ENCODE results near the gene SPAG9. TPM values are rescaled to one million over a fixed set of nuclear protein-coding genes. Genes with fewer than 3 reads are reported as not detected.

Gene SPAG9
- total RNA-seq, 2 donors from 2014 or later = 47.9 to 67.2 TPM

DNA sequence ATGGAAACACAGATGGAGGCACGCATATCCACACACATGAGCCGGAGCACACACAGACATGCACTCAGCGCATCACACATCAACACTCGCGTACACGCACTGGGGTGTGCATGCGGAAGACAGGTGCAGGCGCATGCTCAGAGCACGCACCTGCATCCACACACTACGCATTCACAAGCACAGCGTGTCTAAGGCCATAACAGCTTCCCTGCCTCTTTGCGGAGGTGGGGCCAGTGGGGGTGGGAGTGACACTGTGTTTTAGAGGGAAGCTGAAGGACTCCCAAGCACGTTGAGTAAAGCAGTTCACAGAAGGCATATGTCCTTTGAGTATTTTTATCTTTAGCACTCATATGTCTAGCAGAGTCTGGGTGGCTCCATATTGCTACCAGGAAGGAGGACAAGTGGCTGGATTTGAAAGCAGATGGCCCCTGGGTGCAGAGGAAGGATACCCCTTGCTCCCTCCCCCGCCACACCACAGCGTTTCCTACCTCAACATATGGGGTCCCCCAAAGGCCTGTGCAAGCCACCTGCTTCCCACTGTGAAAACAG, 185.9 kb downstream of the SPAG9 start:
- ATAC-seq = no peak
- intact Hi-C loops (cut with DNase I) = loop anchor here (5.0 kb wide), 1 partner anchor 67 kb away; the partner anchor contains the start of gene TOB1 (in 2 of the 2)
- no peak for DNase-seq

DNA sequence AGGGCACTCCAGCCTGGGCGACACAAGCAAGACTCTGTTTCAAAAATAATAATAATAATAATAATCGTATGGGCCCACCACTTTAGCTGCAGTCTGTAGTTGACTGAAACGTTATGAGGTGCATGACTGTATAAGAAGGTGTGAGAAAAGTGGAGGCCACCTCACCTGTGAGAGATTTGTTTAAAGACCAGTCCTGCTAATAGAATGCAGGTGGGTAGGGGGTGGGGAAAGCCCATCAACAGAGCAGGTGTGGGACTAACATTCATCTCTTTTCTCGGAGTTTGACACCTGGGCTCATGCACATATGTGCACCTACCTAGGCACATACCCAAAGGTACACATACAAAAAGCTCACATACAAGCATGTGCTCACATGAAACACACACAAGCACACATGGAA, 186.5 kb downstream of the SPAG9 start:
- ATAC-seq (no peak), DNase-seq (no peak)
- intact Hi-C loops (cut with DNase I) = loop anchor here (5.0 kb wide), 1 partner anchor 67 kb away; the partner anchor contains the start of gene TOB1 (in 2 of the 2)

DNA sequence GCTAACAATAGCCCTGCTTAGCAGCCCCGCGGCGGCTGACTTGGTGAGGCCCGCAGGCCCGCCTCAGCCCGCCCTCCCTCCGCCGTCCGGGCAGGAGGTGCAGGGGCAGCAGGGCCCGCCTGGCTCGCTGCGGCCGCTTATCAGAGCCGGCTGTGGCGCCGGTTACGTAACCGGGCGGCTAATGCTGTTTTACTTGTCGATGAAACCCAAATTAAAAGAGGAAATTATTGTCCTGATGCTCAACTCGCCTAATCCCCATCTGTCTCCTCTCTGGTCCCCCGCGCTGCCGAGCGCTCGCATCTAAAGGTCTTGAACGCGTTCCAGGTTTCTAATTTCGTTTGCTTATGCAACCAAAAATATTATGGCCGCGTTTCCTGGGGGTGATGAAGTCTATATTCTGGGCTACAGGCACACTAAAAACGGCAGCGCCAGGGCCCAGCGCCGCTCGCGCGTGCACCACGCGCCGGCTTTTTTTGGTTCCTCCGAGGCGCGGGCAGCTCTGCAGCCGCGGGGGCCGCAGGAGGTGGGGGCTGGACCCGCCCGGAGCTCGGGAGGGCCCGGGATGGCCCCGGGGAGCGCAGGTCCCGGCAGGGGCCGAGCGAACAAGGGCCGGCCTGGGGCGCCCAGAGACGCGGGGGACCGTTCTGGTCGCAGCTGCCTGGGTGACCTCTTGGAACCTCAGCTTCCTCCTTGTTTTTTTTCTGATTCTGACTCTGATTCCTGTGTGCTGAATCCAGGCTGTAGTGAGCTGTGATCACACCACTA, 189.3 kb downstream of the SPAG9 start:
- peak; percentile 91 for DNase-seq
- intact Hi-C loops (cut with DNase I) = loop anchor here (5.0 kb wide), 1 partner anchor 64 kb away; the partner anchor contains the start of gene TOB1 (in 2 of the 2)
- ATAC-seq = peak; percentile 95

DNA sequence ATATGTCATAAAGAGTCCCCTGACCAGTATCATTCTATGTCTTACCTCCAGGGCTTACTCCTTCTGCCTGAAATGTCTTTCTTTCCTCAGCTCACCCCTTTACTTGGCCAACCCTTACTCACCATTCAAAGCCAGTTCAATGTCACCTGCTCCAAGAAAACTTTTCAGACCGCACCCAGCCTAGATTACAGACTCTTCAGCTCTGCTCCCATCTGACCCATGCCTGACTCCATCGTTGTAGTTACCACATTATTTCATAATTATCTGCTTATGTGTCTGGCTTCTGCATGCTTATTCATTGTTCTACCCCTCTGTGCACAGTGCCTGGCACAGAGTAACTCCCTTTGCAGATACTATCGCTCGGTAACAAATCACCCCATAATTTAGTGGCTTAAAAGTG, 192.0 kb downstream of the SPAG9 start:
- intact Hi-C loops (cut with DNase I) = no loop called here
- DNase-seq (no peak), ATAC-seq (no peak)

DNA sequence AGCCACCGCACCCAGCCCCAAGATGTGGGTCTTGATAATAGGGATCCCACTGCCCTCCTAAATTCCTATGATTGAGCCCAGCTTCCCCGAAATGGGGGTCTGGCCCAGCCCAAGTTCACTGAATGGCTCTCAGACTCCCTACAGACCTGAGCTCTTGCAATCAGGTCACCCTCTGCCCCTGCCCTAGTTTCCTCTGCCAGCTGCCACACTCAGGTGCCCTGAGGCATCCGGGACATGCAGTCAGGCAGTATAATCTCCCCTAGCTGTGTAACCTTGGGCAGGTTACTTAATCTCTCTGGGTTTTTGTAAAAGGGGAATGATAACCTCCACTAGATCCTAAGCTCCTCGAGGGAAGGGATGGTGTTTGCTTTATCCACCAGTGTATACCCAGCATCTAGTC, 193.4 kb downstream of the SPAG9 start:
- ATAC-seq (no peak), DNase-seq (no peak)
- intact Hi-C loops (cut with DNase I) = no loop called here

- intact Hi-C loops (cut with DNase I) = no loop called here
- ATAC-seq (no peak), DNase-seq (no peak)
Measured at GRCh38 chr17:50926523-50926922, 194.1 kb downstream of the SPAG9 start.

- intact Hi-C loops (cut with DNase I) = no loop called here
- DNase-seq = no peak
- no peak for ATAC-seq
Measured at GRCh38 chr17:50925296-50925891, 195.3 kb downstream of the SPAG9 start.

GRCh38 chr17:50924800-50925199, 195.9 kb downstream of the SPAG9 start:
- ATAC-seq = no peak
- intact Hi-C loops (cut with DNase I) = no loop called here
- DNase-seq = no peak

DNA sequence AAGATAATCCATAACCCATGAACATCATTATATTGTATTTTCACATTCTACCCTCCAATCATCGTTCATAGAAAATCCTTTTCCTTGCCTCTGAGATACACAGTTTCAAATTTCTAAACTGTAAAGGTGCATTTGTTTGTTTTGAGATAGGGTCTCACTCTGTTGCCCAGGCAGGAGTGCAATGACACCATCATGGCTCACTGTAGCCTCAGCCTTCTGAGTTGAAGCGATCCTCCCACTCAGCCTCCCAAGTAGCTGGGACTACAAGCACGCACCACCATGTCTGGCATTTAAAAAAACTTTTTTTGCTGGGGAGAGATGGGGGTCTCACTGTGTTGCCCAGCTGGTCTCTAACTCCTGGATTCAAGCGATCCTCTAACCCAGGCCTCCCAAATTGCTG, 196.4 kb downstream of the SPAG9 start:
- intact Hi-C loops (cut with DNase I) = no loop called here
- no peak for ATAC-seq
- no peak for DNase-seq

- DNase-seq (no peak), ATAC-seq (no peak)
- intact Hi-C loops (cut with DNase I) = no loop called here
Measured at GRCh38 chr17:50923611-50924010, 197.1 kb downstream of the SPAG9 start.

- DNase-seq (no peak), ATAC-seq (no peak)
- intact Hi-C loops (cut with DNase I) = no loop called here
Measured at GRCh38 chr17:50922721-50923405, 197.8 kb downstream of the SPAG9 start.

GRCh38 chr17:50922107-50922506, 198.6 kb downstream of the SPAG9 start:
- no peak for DNase-seq
- no peak for ATAC-seq
- intact Hi-C loops (cut with DNase I) = no loop called here

DNA sequence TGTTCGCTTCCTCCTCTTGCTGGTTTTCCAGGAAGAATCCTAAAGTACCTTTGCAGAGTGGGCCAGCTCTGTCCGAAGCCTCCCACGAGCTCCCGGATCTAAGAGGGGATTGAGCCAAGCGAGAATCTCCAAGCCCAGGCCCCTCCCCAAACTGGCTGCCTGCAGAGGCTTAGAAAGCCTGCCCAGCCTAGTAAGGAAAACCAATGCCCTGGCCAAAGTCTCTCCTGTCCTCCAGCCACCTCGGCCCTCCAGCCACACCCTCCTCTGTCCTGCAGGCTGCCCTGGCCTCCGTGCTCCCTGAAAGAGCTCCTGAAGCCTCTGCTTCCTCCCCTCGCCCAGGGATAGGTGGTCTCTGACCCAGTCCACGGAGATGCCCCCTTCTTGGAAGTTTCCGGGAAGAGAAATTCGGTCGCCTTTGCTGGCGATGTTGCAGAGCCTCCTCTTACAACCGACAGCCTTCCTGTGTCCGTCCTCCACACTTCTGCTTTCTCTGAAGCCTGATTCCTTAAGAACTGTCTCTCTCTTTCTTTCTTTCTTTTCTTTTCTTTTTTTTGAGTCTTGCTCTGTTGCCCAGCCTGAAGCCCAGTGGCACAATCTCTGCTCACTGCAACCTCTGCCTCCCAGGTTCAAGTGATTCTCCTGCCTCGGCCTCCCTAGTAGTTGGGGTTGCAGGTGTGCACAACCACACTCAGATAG, 199.6 kb downstream of the SPAG9 start:
- intact Hi-C loops (cut with DNase I) = no loop called here
- no peak for ATAC-seq
- no peak for DNase-seq

DNA sequence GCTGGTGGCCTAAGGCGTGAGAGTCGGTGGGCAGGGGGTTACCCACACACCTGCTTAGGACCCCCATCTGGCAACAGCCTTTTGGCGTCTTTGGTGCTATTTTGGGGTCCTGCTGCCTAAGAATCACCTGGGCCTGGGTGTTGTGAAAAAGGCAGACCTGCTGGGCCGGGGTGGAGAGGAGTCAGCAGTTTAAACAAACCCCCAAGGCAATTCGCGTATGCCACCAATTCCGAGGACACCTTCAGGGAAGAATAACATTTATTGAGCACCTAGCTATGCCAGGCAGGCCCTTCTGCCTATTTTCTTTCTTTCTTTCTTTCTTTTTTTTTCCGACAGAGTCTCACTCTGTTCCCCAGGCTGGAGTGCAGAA, 200.6 kb downstream of the SPAG9 start:
- ATAC-seq = no peak
- DNase-seq = no peak
- intact Hi-C loops (cut with DNase I) = no loop called here

DNA sequence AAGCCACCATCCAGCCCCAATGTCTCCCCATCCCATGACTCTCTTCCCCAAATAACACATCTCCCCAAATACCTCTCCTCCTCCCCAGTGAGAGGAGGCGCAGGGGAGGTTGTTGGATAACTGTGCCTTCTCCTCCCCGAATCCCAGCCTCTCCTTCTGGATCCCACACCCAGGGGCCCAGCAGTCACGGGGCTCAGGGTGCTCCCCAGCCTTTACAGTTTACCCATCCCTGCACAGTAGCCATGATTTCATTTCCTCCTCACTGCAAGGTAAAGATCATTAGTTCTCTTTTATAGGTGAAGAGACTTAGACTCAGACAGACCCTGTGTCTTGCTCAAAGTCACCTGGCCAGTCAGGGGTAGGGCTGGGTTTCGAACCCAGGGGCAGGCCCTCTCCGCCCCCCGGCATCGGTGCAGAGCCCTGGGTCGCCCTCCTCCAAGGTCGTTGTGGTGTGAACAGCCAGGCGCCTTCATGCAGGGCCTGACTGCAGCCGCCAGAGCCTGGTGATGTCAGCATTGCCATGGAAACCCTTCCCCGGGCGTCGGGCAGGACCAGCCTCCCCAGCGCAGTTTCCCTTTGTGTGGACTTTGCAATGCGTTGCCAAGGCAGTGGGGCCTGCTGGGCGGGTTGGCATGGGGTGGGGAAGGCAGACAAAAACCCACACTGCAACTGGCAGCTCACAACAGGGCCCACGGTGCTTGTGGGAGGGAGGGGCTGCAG, 201.2 kb downstream of the SPAG9 start:
- intact Hi-C loops (cut with DNase I) = no loop called here
- ATAC-seq = peak; percentile 92 to 93
- DNase-seq = peak; percentile 92

DNA sequence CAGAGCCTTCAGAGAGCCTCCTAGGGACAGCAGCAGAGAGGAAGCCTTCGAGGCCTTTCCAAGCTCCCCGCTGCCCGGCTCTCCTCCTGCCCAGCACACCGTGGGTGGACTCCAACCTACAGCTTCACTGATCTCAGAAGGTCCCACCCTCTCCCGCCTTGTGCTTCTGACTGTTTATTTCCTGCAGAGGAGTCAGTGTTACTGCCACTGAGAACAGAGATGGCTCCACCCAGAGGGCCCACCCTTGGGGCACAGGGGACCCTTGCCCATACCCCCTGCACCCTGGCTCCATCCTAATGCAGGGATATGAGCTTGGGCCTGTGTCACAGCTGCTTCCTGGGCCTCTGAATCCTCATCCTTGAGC, 201.8 kb downstream of the SPAG9 start:
- peak in 1 of 2 donors; percentile 37 for ATAC-seq
- no peak for DNase-seq
- intact Hi-C loops (cut with DNase I) = no loop called here

DNA sequence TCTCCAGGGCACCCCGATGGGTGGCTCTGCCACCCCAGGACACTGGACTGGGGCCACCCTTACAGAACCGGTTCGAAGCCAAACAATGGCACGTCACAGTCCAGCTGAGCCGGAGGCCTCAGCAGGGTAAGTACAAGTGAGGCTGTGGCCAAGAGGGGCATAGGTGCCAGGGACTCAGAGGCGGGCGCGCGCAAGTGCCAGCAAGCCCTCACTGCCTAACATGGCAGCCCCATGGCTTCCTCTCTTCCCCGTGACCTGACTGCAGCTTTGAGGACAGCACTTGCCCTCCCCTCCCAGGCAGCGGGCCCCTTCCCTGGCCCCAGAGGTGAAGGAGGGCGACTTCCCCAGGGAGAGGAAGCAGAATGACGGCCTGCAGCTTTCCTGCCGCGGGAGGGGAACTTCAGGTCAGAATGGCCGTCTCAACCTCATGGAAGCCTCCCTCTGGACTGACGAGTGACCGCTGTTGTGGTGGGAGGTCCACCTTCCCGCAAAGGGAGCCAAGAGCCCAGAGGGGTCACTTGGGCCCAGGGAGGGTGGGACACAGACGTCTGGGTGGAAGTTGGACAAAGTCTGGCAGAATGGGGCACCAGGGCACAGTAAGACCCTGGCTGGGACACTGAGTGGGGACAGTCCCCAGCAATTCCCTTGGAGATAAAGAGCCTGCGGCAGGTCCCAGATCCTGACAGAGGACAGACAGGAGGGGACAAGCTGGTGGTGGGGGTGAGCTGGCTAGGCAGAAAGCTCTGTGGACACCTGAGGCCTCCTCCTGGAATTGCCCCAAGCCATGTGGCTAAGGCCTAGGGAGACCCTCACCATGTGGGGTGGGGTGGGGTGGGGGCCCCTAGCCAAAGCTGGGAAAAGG, 202.4 kb downstream of the SPAG9 start:
- DNase-seq (no peak), ATAC-seq (peak in 1 of 2 donors; percentile 15)
- intact Hi-C loops (cut with DNase I) = no loop called here

DNA sequence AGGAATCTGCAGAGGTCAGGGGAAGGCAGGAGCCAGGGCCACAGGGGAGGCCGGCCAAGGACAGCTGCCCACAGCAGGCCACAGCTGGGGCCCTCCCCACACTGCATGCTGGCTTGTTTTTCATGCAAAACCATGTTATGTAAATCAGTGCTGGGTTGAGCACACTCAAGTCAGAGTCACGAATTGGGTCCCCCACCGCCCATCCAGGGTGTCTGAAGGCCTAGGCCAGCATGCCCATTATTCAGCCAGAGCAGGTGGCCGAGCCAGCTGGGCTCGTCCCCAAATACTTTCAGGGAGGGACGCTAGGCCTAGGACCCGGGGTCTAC, 203.3 kb downstream of the SPAG9 start:
- peak in 1 of 2 donors; percentile 27 for ATAC-seq
- intact Hi-C loops (cut with DNase I) = no loop called here
- DNase-seq = no peak

Measured in left cardiac atrium (tissue), 4 donors.